Body of pancreas (tissue), 4 donors: Measurements from ENCODE around the gene TSPAN4. TPM values are rescaled to one million over a fixed set of nuclear protein-coding genes. Genes with fewer than 3 reads are reported as not detected.

Source experiments
- ATAC-seq: fragments of 150-250 bp; one replicate; pipeline ENCODE4 v1.9.1; 2016
- DNase-seq, 4 donors: peaks; one replicate each; pipeline ENCODE4 v3.0.0-alpha.2; 2019
- H3K27ac ChIP-seq, 4 donors: fragments of 200-600 bp; sonication (generic); 1 replicate in 3 of 4; 2 replicates in 1 of 4; pipeline versions ENCODE4 v1.5.1 to v1.6.1; 2016 to 2019; ENCODE audit warnings: mild to moderate bottlenecking in 1 of 4, mixed read lengths in 1 of 4, moderate library complexity in 1 of 4
- H3K27me3 ChIP-seq, 2 donors: fragments of 200-600 bp; sonication (generic); one replicate each; pipeline ENCODE4 v1.6.0; 2016; ENCODE audit warnings: mild to moderate bottlenecking in 1 of 2
- H3K36me3 ChIP-seq, 2 donors: fragments of 200-600 bp; sonication (generic); replicated peaks in 1 of 2; 2 replicates each; pipeline ENCODE4 v1.5.1; 2016; ENCODE audit warnings: low read depth in 2 of 2; ENCODE audit not compliant: insufficient read depth in 1 of 2
- H3K4me1 ChIP-seq: fragments of 200-600 bp; sonication (generic); one replicate; pipeline ENCODE4 v1.6.0; 2016
- H3K4me3 ChIP-seq, 2 donors: fragments of 200-600 bp; sonication (generic); 1 replicate in 1 of 2; 2 replicates in 1 of 2; pipeline ENCODE4 v1.5.1; 2016 to 2019
- H3K9me3 ChIP-seq, 3 donors: fragments of 200-600 bp; sonication (generic); 1 replicate in 2 of 3; 2 replicates in 1 of 3; pipeline ENCODE4 v1.5.1; 2016
- POLR2A ChIP-seq, 3 donors: fragments of 450-650 bp; IDR thresholded peaks; one replicate each; pipeline ENCODE4 v1.6.1; 2016; ENCODE audit warnings: antibody characterized with exemption in 3 of 3, mild to moderate bottlenecking in 2 of 3
- WGBS, 2 donors: methylation state at CpG; one replicate each; pipeline ENCODE4 v1.1.5; 2017; 5-methylcytosine and 5-hydroxymethylcytosine counted together
- intact Hi-C: fragments of 100-400 bp; cut with DNase I; formaldehyde crosslinking; loops from one replicate; pipeline ENCODE4 v1.15.1; 2023
- total RNA-seq, 2 donors: library from RNA; depleted of rRNA; stranded (reverse); fragments of >200 nt; gene quantifications; one replicate each; pipeline ENCODE4 v1.1.0, GENCODE V29; 2016
- TF ChIP-seq, protein P1 (sequence below), 7 experiments: fragments of 450-650 bp in 4 of 7; fragments of 200-600 bp in 3 of 7; sonication (generic) in 3 of 7; IDR thresholded peaks; one replicate each; pipeline ENCODE4 v1.5.1; 2016 to 2019; ENCODE audit warnings: antibody characterized with exemption in 7 of 7

The TSPAN4 gene
- total RNA-seq, 2 donors from 2014 or later, result 44.9 to 87.7 TPM

DNA sequence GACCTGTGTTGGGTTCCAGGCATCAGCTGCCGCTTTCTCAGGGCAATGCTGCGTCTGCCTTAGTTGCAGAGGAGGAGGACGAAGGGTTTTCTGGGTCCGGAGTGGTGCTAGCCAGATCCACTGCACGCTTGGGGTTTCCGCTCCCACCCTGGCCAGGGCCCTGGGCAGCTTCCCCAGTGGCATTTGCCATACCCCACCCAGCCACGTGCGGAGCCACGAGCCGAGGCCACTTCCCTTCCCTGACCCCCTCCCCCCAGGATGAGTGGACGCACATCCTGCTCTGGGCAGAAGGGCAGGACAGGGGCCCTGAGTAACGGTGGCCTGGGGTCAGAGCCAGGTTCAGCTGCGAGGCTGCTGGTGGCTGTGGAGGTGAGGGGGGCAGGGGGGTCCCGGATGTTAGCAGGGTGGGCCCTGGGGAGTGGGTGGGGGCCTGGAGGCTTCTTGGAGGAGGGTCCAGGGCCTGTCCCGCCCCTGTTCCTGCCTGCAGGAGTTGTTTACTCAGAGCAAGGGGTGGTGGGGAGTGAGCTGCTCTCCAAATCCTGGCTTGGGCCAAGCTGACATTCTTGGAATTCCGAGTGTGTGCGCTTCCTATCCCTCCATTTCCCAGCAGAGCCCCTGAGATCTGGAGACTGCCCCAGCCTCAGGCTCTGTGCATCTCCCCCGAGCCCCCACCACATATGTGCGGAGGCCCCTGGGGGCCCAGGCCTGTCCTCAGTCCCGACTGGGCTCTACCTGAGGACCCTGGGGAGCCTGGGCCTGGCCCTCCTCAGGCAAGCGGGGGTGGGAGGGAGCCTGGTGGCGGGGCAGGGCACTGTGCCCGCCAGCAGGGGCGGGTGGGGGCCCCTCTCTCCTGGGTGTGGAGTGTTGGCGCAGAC lies 1.4 kb downstream of the TSPAN4 start:
- peak; percentile 7 to 62 (median 52) for TF ChIP-seq POLR2A (IDR thresholded peaks at IDR 0.05)
- TF ChIP-seq, protein P1, sequence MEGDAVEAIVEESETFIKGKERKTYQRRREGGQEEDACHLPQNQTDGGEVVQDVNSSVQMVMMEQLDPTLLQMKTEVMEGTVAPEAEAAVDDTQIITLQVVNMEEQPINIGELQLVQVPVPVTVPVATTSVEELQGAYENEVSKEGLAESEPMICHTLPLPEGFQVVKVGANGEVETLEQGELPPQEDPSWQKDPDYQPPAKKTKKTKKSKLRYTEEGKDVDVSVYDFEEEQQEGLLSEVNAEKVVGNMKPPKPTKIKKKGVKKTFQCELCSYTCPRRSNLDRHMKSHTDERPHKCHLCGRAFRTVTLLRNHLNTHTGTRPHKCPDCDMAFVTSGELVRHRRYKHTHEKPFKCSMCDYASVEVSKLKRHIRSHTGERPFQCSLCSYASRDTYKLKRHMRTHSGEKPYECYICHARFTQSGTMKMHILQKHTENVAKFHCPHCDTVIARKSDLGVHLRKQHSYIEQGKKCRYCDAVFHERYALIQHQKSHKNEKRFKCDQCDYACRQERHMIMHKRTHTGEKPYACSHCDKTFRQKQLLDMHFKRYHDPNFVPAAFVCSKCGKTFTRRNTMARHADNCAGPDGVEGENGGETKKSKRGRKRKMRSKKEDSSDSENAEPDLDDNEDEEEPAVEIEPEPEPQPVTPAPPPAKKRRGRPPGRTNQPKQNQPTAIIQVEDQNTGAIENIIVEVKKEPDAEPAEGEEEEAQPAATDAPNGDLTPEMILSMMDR (IDR thresholded peaks at IDR 0.05), result peak in 1 of 7 experiments; percentile 16
- peaks cover 64% of the 10 kb centered on the region for H3K4me1 ChIP-seq

DNA sequence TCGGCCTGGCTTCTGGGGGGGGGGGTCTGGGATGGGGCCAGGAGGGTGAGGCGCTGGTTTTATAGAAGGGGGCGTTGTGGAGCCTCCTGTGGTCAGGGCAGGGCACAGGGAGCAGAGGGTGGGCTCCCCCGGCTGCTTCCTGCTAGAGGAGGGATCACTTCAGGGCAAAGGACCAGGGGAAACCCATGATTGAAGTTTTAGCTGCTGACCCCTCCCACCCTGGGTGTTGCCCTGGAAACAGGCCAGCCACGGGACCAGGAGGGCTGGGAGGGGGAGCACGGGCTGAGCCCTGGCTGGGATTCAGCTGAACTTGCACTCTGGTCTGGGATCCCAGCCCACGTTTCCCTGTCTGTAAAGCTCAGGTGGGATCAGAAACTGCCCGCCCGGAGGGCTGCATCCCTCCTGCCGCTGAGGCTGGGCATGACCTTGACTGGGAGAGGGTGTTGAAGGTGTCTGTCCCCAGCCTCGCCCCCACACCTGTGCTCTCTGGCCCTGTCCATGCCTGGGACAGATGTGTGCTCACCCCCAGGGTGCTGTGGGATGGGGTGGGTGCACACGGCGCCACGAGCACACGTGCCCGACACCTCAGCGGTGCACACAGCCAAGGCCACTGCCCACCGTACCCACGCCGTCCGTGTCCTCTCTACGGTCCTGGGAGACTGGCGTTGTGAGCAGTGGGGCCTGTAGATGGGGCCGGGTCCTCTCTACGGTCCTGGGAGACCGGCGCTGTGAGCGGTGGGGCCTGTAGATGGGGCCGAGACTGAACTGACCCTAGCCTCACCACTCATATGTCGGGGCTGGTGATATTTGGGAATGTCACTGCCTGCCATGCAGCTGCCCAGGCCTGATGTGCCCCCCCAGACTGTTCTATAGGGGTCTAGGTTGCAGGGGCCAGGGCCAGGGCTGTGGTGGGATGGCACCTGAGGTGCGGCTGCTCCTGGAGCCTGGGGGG lies 2.3 kb downstream of the TSPAN4 start:
- Histone ChIP-seq H3K9me3 (no peaks in the 10 kb centered on the region), H3K27me3 (peaks cover 0 to 6% of the 10 kb centered on the region in 2 donors), H3K4me1 (peaks cover 66% of the 10 kb centered on the region), H3K27ac (peak overlapping the region; percentile 82 to 96 (median 92)), H3K4me3 (no peak overlapping the region), H3K36me3 (peaks cover 0 to 2% of the 10 kb centered on the region in 2 donors)
- intact Hi-C loops, result loop anchor here (5.0 kb wide), 1 partner anchor 77 kb away; no protein-coding TSS in a partner anchor
- ATAC-seq (peak; percentile 31), DNase-seq (peak; percentile 77 to 92 (median 88))
- TF ChIP-seq, protein P1 (IDR thresholded peaks at IDR 0.05), result no peak
- peak in 1 of 3 donors; percentile 16 for TF ChIP-seq POLR2A (IDR thresholded peaks at IDR 0.05)
- WGBS, 2 donors, result 47% methylated on average over 28 of the region's 31 CpGs; no CpG with 5 or more reads in 1 of the 2 donors

More for the DNA sequence above, 1.4 kb downstream of the TSPAN4 start:
- intact Hi-C loops, result no loop called here
- H3K4me3 ChIP-seq, result peak overlapping the region in 1 of 2 donors; percentile 81
- WGBS, 2 donors, result 6 to 20% methylated on average over 2 to 24 of the region's 25 CpGs
- DNase-seq (peak; percentile 76 to 91 (median 82)), ATAC-seq (peak; percentile 44)
- H3K27ac ChIP-seq, result peak overlapping the region; percentile 82 to 96 (median 92)
- H3K27me3 ChIP-seq, result peaks cover 0 to 2% of the 10 kb centered on the region in 2 donors
- no peaks in the 10 kb centered on the region for H3K9me3 ChIP-seq
- H3K36me3 ChIP-seq, result peaks cover 0 to 7% of the 10 kb centered on the region in 2 donors

DNA sequence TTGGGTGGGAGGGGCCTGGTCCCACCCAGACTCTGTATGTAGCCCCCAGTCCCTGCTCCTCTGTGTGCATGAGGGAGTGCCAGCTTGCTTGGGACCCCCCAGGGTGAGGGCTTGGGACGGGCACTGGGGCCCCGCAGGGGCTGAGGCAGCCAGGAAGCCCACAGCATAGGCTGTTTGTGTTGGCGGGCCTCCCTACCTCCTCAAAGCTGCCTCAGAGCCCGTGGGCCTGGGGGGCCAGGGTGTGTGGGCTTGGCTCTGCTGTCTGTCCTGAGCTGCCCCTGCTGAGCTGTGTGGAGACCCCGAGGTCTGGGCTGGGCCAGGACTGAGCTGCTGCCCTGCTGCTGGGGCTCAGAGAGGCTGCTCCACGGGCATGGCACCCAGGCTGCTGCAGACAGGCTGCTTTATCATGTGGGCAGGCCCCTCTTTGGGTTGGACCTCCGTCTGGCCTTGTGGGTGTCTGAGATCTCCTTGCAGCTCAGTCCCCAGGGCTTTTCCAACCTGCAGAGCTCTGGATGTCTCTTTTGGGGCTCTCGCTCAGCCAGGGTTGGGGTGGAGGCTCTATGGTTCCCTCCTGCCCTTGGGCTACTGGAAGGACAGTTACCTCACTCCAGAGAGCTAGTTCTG lies 3.3 kb downstream of the TSPAN4 start:
- DNase-seq (no peak), ATAC-seq (no peak)
- no peak for TF ChIP-seq POLR2A (IDR thresholded peaks at IDR 0.05)
- TF ChIP-seq, protein P1 (IDR thresholded peaks at IDR 0.05), result no peak
- Histone ChIP-seq H3K27ac (peak overlapping the region in 3 of 4 donors; percentile 91 to 96 (median 93)), H3K36me3 (no peaks in the 10 kb centered on the region), H3K9me3 (no peaks in the 10 kb centered on the region), H3K4me1 (peaks cover 66% of the 10 kb centered on the region), H3K27me3 (peaks cover 0 to 6% of the 10 kb centered on the region in 2 donors), H3K4me3 (no peak overlapping the region)
- 53 to 58% methylated on average over 3 to 8 of the region's 8 CpGs for WGBS, 2 donors
- intact Hi-C loops, result loop anchor here (5.0 kb wide), 1 partner anchor 76 kb away; no protein-coding TSS in a partner anchor

DNA sequence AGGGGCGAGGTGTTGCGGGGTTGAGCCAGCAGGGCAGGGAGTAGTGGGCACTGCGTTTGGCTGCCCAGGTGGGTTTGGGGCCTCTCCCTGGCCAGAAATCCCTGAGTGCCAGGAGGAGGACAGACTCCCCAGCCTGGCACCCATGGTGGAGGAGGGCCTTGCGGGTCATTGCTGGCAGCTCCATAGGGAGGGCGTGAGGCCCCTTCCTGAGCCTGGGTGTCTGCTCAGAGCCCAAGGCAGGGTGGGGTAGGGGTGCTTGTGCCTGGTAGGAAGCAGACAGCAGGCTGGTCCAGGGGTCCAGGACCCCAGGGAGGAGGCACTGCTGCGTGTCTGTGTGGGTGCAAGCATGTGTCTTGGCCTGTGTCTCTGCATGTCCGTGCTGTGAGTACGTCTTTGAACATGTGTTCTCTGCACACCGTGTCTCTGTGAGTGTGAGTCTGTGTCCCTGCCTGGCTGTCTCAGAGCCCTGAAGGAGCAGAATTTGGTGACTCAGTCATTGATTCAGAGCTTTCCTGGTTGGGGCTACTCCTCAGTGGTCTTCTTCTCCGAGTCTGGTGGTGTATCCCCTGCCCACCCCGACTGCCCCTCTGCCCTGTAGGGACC lies 3.9 kb downstream of the TSPAN4 start:
- H3K36me3 ChIP-seq, result no peaks in the 10 kb centered on the region
- no peak for TF ChIP-seq POLR2A (IDR thresholded peaks at IDR 0.05)
- TF ChIP-seq, protein P1 (IDR thresholded peaks at IDR 0.05), result no peak
- intact Hi-C loops, result loop anchor here (5.0 kb wide), 1 partner anchor 76 kb away; no protein-coding TSS in a partner anchor
- H3K4me1 ChIP-seq, result peaks cover 60% of the 10 kb centered on the region
- peak overlapping the region in 2 of 4 donors; percentile 27 to 93 for H3K27ac ChIP-seq
- 63 to 78% methylated on average over 7 to 11 of the region's 11 CpGs for WGBS, 2 donors
- H3K9me3 ChIP-seq, result no peaks in the 10 kb centered on the region
- peaks cover 0 to 6% of the 10 kb centered on the region in 2 donors for H3K27me3 ChIP-seq
- DNase-seq (no peak), ATAC-seq (no peak)
- no peak overlapping the region for H3K4me3 ChIP-seq
